Stimulated activated CD4-positive, alpha-beta T cell treated with anti-CD3 and anti-CD28 coated beads, TNF-alpha, amount 100 ng/mL, for 1 hour (primary cell): Measurements from ENCODE around the gene VPS41.
"Not testable (repeated sequence)": the region's sequence is repeated elsewhere in the genome, so short reads cannot be mapped to it uniquely, and the experiment has no call there.

Experiments
- DNase-seq, 3 donors: peaks; one replicate each; pipeline ENCODE4 v3.0.0-alpha.2; 2020; ENCODE audit warnings: low read depth in 3 of 3, low spot score in 1 of 3

Gene VPS41

GRCh38 chr7:38908759-38909335 lies at the start of gene VPS41:
Gene VPS41 (minus strand): TSS chr7:38909191. CDS start chr7:38909174, 17 bp downstream.
- peak; percentile 46 to 52 (median 50) for DNase-seq

- DNase-seq: no peak
These were observed 46.9 kb upstream of the VPS41 start for GRCh38 chr7:38955892-38956291.

DNA sequence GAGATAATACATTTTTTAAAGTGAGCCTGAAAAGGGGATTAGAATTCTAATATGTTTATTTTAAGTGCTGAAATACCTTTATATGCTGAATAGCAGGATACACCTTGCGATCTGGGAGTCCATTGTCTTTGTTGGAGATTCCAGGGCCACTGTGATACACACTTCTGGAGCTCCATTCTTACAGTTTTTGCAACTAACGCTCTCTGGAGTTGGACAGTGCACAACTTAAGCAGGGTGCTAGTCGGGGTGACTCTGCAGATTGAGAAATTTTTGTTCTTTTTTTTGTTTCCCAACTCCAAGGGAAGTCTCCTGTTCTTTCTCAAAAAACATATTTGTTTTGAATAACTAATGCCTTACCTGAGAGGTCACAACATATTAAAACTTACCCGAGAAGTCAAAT lies 45.0 kb upstream of the VPS41 start:
- no peak for DNase-seq

GRCh38 chr7:38953227-38953626 lies 44.2 kb upstream of the VPS41 start:
- no peak for DNase-seq

DNA sequence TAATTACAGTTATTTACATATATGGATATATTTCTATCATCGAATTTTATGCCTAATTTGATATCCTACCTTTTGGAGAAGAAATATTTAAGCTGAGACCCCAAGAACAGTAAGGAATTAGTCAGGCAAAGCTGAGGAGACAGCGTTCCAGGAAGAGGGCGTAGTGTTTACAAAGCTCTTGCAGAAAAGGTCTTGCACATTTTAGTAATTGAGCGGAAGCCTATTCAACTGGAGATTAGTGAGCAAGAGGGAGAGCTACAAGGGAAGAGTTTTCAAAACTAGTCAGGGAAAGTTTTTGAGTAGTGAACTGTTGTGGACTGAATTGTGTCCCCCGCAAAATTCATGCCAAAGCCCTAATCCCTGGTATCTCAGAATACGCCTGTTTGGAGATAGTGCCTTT lies 42.2 kb upstream of the VPS41 start:
- DNase-seq: no peak

DNA sequence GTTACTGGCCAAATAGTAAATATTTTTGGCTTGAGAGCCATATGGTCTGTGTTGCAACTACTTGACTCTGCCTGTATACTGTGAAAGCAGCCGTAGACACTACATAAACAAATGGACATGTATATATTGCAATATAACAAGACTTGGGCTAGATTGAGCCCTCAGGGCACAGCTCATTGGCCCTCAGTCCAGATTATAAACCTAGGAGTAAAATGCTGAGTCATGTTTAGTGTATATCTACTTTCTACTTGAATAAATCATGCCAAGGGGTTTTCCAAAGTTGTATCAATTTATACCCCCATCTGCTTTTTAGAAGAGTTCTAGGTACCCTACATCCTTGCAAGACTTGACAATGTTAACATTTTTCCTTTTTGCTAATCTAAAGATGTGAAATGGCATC lies 41.3 kb upstream of the VPS41 start:
- DNase-seq: no peak

GRCh38 chr7:38947541-38947940 lies 38.5 kb upstream of the VPS41 start:
- DNase-seq: not testable (repeated sequence)

GRCh38 chr7:38942431-38943051 lies 33.5 kb upstream of the VPS41 start:
- no peak for DNase-seq

DNA sequence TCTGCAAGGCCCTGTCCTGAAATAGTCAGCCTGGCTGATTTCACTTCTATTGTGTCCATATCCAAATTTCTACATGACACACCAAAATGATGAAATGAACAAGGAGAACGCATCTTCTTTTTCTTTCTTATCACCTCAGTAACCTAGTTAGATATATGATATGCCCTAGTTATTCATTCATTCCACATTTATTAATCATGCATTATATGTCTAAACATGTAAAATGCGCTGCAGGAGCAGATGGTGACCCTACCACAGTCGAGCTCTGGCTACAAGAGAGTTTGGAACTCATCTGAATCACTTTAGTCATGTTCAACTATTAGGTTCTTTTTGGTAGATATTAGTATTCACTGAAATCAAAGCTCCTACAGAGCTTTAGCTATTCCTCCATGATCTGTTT lies 31.8 kb upstream of the VPS41 start:
- no peak for DNase-seq

- no peak for DNase-seq
These were observed 29.6 kb upstream of the VPS41 start for GRCh38 chr7:38938589-38938988.

DNA sequence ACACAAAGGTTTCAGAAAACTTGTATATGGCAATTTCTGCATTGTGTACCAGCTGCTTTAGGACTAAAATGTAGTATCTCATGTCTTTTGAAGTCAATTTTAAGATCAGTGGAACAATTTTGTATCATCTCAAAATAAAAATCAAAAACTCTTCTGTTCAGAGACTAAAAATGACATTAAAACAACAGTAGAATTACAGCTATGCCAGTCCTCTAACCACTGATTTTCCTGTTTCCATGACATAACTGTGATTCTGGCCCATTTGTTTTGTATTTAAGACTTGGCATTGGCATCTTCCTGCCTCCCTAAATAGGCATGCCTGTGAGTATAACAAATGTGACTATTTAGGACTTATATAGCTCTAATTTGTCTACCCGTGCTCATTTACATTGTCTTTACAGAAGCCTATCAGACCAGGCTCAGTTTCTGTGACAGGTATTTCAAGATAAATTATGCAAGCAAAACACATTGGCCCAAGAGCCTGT lies 29.1 kb upstream of the VPS41 start:
- no peak for DNase-seq

DNA sequence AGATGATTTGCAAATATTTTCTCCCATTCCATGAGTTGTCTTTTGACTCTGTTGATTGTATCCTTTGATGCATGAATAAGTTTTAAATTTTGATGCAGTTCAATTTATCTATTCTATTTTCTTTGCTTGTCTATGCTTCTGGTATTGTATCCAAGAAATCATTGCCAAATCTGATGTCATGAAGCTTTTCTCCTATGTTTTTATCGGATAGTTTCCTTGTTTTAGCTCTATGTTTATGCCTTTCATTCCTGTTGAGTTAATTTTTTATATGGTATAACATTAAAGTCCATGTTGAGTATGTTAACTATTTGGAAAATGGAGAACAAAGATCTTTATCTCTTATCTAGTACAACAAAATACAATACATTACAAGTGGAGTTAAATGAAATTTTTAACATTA lies 27.6 kb upstream of the VPS41 start:
- DNase-seq: no peak

DNA sequence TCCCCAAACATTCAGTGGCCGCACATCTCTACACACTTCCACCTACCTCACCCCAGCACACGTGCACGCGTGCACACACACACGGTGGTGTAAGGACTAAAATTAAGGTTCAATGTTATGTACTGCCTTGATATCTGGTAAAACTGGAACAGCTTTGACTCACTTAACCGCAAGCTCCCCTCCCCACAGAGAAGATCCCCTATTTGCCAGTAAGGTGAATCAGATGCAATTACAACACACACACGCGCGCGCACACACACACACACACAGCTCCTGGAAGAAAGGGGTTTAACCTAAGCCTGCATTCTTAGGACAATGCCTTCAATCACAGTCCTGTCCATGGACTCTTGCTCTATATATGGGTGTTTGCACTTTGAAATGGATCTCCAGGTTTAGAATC lies 25.5 kb upstream of the VPS41 start:
- DNase-seq: no peak

GRCh38 chr7:38934051-38934450 lies 25.1 kb upstream of the VPS41 start:
- no peak for DNase-seq

GRCh38 chr7:38932509-38933168 lies 23.6 kb upstream of the VPS41 start:
- DNase-seq: peak in 1 of 3 donors; percentile 22

DNA sequence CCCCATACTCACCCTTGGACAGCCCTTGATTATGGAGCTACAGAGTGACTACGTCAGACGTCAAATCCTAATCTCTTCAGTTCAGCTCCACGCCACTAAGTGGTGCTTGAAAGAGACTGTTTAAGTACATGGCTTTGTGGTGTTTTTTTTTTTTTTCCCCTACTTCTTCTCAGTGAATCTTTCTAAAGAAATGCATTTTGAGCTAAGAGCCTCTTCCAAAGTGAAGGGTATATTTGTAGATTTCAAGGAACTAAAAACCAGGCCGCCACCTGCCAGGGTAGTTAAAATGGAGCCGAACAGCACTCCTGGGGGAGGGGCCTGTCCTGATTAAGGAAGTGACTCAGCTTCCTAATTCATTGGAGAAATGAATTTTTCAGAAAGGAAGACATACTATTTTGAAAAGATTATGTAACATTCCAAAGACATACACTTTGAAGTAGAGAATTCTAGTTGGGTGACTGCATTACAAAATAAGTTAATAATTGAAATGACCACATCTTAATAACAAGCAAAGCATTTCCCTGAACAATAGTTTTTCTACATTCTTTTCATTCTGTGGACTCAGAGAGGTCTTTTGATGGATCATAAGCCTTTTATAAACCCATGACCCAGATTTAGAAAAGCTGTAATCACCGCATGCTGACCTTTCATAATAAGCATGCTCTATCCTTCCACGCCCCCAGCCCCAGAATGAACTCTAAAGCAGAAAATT lies 20.6 kb upstream of the VPS41 start:
- no peak for DNase-seq

GRCh38 chr7:38928506-38928905 lies 19.5 kb upstream of the VPS41 start:
- no peak for DNase-seq

DNA sequence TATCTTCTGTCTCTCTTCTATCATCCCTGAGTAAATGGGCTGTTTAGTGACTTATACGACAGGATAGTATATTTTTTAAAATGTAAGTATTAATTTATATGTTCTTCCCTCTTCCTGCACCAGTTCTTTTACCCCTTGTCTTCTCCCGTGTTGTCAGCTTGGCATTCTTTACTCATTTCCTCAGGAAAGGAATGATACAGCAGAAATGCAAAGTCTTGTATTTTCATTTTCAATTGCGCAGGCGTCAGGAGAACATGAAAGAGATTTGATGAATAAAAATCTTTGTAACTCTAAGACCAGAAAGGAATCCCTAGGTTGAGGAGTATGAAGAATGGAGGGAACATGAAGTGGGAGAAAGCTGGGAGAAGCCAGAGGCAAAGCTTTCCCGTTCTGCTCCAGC lies 18.8 kb upstream of the VPS41 start:
- DNase-seq: no peak

DNA sequence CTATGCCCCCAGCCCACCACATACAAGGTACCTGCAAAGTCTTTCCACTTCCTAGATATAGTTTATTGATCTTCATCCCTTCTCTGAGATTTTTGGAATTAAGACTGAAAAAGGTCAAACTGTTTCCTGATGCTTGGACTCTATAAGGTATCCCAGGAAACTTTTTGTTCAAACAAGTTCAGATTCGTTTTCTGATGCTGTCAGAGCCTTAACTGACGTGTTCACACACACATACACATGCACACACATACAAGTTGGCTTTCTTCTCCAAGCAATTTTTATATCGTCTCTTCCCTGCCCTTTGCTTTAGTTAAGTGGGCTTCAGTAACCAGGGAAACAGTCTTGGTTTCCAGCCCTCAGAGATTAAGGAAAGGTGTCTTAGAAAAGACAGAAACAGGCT lies 11.7 kb upstream of the VPS41 start:
- no peak for DNase-seq

DNA sequence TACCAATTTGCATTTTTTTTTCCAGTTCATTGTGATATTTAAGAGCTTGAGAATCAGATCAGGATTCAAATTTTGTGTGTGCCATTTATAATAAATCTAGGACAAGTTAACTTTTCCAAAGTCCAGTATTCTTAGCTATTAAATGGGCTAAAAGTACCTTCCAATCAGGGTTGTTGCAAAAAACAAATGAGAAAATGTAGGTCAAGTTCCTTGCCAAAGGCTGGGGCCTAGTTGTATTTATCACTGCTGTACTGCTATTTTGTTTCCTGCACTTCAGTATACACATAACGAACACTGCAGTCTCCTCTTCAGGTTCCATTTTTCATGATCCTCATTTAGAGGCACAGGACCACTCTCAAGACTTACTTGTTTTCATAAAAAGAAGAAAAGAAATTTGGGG lies 7.4 kb upstream of the VPS41 start:
- no peak for DNase-seq

GRCh38 chr7:38909870-38910269 lies 879 bp upstream of the VPS41 start:
- no peak for DNase-seq

GRCh38 chr7:38907766-38908165 lies 1.2 kb downstream of the VPS41 start:
- no peak for DNase-seq
